GM18519 (cell line): Measurements from ENCODE around the gene PPP1R15A.
"Not testable (repeated sequence)": the region's sequence is repeated elsewhere in the genome, so short reads cannot be mapped to it uniquely, and the experiment has no call there.

Experiments
- ATAC-seq: cut with Tn5 transposase; IDR thresholded peaks from one replicate; pipeline ENCODE4 v1.9.1; 2021; ENCODE audit warnings: mild to moderate bottlenecking, moderate library complexity; ENCODE audit not compliant: unreplicated experiment, low FRiP score

Gene PPP1R15A

GRCh38 chr19:48879025-48879637, 6.9 kb downstream of the PPP1R15A start:
- ATAC-seq, result no peak

- ATAC-seq, result not testable (repeated sequence)
Observed at GRCh38 chr19:48879696-48880095, 7.5 kb downstream of the PPP1R15A start.

DNA sequence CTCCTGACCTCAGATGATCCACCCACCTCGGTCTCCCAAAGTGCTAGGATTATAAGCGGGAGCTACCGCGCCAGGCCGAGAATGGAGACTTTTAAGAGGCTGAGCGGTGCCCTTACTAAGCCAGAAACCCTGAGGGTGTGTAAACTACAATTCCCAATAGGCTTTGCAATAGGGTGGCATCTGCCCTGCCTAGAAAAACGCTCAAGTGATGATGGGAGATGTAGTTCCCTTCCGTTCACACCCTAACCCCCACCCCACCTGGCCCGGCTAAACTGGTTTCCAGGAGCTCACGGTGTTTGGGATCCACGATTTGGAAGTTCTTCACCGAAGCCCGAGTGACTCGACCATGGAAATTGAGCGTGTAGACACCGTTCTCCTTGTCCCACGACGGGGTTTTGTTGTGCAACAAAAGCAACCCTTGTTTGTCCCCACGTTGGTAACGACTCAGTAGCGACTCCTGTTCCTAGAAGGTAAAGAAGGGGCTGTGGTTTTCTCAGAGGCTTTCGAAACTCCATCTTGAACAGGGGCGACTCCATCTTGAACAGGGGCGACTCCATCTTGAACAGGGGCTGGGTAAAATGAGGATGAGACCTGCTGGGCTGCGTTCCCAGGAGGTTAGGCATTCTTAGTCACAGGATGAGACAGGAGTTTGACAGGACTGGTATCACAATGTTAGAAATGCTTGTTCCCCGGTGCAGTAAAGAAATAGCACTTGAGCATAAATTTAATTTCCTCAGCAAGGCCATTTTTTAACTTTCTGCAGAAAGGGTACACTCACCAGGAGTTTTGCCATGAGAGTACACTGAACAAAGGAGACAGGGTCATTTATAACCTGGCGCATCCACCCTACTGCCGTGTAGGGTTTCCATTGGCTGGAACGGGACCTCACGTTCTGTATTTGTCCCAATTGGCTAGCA, 9.8 kb downstream of the PPP1R15A start:
- ATAC-seq, result no peak

DNA sequence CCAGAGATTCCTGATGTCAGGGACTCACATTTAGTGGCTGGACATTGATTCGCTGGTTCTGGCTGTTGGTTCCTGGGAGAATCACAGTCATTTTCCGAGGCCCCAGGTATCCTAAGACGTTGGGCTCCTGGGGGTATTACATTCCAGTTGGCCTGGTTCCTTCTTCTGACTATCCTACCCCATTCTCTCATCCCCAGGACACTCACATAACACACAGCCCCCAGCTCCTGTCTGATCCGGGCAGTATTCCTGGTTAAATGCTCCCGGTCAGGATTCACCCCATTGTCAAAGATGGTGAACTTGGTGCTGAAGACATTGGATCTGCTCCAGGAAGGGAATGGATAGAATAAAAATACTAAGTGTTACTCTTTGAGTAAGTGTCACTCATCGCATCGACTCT, 11.5 kb downstream of the PPP1R15A start:
- ATAC-seq, result no peak

DNA sequence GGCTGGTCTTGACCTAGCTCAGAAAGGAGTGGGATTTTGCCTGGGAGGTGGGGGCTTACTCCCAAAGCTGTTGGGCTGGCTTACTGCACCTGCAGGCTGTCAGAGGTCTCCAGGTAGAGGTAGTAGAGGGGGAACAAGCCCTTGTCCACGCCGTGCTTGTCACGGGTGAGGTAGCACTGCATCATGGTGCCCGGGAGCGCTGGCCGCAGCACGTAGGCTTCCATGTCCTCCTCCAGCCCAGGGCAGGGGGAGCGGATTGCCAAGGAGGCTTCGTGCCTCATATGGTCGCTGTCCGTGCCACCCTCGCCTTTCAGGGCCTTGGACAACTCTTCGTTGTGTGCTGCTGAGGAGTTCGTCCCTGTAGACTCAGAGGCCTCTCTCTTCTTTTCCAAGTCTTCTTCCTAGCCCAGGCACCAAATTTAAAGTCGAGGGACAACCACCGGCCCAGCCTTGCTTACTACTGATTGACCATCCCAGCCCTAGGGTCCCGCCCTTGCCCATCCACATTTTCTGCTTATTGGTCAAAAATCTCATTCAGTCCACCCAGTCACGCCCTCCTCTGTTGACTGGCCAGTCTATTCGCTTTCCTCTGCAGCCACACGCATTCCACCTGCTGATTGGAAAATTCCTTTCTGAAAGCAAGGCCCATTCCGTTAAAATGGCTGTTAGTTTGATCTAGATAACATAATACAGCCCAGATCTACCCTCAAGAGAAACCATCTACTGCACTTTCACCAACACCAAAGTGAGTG, 15.8 kb downstream of the PPP1R15A start:
- no peak for ATAC-seq

- ATAC-seq, result not testable (repeated sequence)
Observed at GRCh38 chr19:48889496-48889895, 17.3 kb downstream of the PPP1R15A start.

GRCh38 chr19:48890551-48890950, 18.3 kb downstream of the PPP1R15A start:
- ATAC-seq, result no peak

GRCh38 chr19:48895226-48895625, 23.0 kb downstream of the PPP1R15A start:
- no peak for ATAC-seq

GRCh38 chr19:48896191-48896720, 24.0 kb downstream of the PPP1R15A start:
- no peak for ATAC-seq

- ATAC-seq, result no peak
Observed at GRCh38 chr19:48897181-48897580, 25.0 kb downstream of the PPP1R15A start.

- not testable (repeated sequence) for ATAC-seq
Observed at GRCh38 chr19:48899386-48899749, 27.1 kb downstream of the PPP1R15A start.

- no peak for ATAC-seq
Observed at GRCh38 chr19:48899781-48900476, 27.7 kb downstream of the PPP1R15A start, which contains the start of gene NUCB1. TSS of gene NUCB1 (plus strand) at chr19:48900312. CDS start at chr19:48900797, 485 bp downstream.

GRCh38 chr19:48900477-48901406, 28.5 kb downstream of the PPP1R15A start:
- ATAC-seq, result no peak

GRCh38 chr19:48902291-48902690, 30.1 kb downstream of the PPP1R15A start:
- ATAC-seq, result not testable (repeated sequence)

- not testable (repeated sequence) for ATAC-seq
Observed at GRCh38 chr19:48903788-48904187, 31.6 kb downstream of the PPP1R15A start.

DNA sequence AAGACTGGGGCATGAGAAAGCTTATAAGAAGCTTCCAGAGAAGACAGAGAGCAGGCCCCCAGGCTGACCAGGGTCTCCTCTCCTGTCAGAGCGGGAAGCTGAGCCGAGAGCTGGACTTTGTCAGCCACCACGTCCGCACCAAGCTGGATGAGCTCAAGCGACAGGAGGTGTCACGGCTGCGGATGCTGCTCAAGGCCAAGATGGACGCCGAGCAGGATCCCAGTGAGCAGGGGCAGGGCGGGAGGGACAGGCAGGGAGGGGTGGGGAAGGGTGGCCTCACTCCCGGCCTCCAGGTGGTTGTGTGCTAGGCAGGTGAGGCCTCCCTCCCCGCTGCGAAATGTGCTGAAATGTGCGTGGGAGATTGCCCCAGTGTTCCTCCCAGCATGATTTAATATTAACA, 33.4 kb downstream of the PPP1R15A start:
- no peak for ATAC-seq

- ATAC-seq, result no peak
Observed at GRCh38 chr19:48906324-48906723, 34.1 kb downstream of the PPP1R15A start.

DNA sequence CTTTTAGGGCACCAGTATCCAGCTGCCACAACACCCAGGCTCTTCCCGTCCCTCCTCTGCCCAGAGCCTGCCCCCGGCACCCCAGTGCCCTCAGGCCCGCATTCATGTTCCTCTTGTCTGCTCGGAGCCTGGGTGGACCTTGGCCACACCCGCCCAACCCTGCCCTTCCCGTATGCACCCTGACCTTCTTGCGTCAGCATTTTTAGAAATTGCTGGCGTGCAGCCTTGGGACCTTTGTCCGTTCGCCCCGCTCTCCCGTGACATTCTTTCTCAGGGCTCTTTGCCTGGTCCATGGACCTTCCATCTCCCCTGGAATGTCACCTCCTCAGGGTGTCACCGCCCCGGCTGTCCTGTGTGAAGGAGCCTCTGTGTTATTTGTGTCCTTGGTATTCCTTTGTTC, 35.5 kb downstream of the PPP1R15A start:
- ATAC-seq, result no peak

DNA sequence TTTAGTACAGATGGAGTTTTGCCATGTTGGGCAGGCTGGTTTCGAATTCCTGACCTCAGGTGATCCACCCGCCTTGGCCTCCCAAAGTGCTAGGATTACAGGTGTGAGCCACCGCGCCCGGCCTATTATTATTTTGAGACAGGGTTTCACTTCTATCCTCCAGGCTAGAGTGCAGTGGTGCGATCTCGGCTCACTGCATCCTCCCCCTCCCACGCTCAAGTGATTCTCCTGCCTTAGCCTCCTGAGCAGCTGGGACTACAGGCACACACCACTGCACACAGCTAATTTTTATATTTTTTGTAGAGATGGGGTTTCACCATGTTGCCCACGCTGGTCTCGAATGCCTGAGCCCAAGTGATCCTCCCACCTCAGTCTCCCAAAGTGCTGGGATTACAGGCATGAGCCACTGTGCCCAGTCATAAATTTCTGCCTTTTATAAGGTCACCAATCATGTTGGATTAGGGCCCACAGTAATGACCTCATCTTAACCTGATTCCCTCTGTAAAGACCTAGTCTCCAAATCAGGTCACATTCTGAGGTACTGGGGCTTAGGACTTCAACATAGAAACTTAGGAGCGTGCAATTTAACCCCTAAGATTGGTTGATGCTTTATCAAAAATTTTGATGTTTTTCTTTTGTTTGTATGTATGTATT, 37.3 kb downstream of the PPP1R15A start:
- not testable (repeated sequence) for ATAC-seq
